HG03196 (cell line): ENCODE measurements around the gene NTRK1.

Source experiments
- ATAC-seq: cut with Tn5 transposase; IDR thresholded peaks from one replicate; pipeline ENCODE4 v1.9.1; 2021; ENCODE audit not compliant: unreplicated experiment

Gene NTRK1

DNA sequence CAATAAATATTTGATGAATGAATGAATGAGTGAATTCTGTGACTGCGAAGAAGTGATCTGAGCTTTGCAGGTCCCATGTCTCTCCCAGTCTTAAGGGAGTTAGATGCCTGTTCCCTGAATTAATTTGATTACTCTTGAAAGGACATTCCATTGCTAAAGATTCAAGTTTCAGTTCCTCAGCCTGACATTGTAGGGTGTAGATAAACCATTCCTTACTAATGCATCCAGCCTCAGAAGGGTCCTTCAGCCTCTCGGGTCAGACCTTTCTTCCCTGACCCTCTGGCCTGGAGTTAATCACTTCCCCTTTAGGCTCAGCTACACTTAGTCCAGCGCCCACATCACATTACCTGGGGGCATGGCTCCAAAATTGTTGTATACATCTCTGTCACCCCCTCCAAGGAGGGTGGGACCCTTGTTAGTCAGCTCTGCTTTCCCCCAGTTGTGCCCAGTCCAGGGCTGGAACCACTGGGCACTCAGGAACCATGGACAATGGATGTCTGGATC lies 4.3 kb upstream of the NTRK1 start:
- ATAC-seq = no peak

DNA sequence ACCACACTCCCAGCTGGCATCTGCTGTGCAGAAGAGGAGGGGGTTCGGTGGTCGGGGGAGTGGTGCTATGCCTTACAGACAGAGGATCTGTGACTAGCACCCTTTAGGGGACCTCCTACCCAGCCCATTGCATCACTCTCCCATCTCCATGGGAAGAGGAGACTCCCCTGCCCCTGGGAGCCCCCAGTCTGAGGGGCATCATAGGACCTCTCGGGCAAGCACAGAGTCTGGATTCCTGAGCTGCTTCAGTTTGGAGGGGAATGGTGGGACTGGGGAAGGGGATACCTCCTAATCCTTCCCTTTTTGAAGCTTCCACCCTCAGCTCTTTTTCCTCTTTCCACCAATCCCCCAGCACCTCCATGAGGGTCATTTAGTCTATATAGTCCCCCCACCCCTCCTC lies 3.1 kb upstream of the NTRK1 start:
- no peak for ATAC-seq

DNA sequence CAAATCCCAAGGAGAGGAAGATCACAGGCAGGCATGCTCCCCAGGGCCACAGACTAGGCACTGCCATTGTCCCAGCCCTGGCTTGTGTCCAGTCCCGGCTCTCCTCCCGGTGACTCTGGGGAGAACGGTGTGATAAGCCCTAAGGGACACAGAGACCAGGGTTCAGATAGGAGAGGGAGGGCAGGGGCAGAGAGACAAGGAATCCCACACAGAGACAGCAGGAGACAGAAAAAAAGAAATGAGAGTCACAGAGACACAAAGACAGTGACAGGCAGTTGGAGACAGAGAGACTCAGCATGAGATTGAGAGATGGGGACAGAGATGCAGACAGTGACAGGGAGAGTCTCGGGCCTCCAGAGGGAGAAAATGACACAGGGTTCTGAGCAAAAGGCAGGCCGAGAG lies 2.1 kb upstream of the NTRK1 start:
- ATAC-seq = no peak

DNA sequence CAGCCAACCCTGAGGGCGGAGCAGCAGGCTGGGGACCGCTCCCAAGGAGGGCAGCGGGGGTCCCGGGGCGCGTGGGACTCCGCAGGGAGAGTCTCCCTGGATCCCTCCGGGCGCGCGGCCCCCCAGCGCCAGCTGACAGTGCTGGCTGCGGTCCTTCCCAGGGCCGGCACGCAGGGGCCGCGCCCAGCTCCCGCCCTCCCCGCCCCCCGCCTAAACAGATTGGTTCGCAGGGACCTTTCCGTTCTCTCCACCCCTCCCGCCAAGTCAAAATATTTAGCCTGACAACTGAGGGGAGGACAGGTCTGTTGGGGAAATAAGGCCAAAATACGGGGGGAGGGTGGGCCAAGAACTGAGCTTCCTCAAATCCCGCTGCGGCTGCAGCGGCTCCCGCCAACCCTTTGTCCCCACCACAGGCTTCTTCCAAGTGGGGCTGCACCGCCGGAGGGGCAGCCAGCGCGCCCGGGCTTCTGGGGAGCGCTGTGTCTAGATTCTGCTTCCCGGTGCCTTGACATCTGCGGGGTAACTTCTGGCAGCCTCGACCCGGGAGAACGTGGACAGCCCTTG lies 1.6 kb upstream of the NTRK1 start, which contains the start of gene INSRR:
INSRR (minus strand) TSS at position 159 of the 564 bp plus-strand sequence. CDS start 496 bp downstream, outside the sequence.
- no peak for ATAC-seq

DNA sequence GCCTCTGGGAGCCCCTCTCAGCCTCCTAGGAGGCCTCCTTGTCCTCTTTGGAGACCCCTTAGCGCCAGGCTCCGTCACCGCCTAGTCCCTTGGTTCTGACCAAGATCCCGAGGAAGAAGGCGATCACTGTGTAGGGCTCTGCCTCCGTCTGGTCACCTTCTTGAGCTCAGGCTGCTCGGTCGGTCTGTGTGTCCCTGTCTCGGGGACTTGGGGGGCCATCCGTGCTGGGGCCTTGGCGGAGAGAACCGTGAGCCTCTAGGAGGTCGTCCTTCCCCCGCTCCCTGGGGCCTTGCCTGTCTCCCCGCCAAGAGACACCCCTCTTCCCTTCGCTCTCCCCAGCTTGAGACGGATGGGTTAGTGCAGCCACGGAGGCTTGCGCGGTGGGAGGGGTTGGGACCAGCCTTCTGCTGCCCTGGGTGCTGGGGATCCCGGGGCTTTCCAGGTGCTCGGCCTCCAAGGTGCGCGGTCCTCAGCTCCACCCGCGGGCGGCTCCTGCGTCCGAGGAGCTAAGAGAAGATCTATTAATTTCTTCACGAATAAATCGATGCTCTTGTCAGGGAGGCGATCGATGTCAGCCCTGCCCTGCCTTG lies 1.0 kb upstream of the NTRK1 start:
- ATAC-seq = no peak

DNA sequence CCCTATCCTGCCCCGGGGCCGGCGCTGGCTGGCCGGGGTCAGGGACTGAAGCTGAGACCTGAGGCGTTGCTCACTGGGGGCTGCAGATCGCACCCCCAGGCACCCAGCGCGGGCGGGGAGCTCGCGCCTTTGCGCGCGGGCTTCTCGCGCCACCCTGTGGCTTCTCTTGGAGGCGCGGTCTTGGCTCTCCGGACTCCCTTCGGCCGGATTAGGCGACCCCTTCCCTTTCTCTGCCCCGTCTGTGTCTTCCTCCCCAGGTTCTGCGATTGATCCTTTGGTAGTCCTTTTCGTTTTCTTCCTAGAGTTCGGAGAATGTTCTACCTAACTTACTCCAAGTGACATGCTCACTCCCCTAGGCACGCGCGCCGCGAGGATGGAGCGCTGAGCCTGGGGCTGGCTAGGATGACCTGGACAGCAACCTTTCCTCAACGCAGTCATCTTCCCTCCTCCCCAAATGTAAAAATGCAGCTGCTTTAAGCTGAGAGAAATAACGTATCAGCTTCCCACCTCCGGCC lies 495 bp upstream of the NTRK1 start:
- no peak for ATAC-seq

DNA sequence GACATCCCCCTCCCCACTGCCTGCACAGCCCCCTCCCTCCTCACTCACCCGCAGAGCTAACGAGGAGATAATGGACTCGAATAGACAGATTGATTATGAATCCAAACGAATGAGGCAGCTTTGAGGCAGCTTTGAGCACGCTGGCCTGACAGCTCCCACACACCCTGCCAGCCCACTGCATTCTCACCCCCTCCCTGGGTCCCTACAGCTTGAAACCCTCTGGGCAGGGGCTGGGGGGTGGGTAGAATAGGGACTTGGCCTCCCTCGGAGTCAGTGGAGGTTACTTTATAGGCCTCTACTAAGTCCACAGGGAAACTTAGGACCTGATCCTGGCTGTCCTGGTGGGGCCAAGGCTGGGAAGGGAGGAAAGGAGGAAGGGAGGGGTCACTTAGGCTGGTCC lies 1.9 kb downstream of the NTRK1 start:
- ATAC-seq = no peak

DNA sequence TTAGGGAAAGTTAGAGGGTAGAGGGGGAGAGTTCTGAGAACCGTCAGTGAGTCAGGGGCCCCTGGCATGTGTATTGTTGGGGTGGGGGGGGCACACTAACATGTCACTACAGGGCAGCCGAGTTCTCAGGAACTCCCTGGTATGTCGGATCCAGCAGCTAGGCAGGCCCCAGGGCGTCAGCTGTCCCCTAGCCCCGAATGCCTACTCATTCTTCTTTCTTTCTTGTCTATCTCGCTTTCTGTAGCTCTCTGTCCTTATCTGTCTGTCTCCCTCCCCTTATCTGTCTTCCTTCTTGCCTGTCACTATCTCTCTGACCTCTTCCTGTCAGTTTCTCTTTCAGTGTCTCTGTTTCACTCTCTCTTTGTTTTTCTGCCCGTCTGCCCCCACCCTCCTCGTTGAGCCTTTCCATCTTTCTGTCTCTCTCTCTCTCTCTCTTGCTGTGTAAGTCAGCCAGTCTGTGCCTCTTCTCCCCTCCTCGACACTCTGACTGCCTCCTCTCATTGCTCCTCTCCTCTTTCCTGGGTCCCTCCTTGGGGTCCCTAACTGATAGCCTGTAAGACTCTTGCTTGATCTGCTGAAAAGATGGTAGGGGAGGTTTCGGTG lies 2.4 kb downstream of the NTRK1 start:
- no peak for ATAC-seq

DNA sequence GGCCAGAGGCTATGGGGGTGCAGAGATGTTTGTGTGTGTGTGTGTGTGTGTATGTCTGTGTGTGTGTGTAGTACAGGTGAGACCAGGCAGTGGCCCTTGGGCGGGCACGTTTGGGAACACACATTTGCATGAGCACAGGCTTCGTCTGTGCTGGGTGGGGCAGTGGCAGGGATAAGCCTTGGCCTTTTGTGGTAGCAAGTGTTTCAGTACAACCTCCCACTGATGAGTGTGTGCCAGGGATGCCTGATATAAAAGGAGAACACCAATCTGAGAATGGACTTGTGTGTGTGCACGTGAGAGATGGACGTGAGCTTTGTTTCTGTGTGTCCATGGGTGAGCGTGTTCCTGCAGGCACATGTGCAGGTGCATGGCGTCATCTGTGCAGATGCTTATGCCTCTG lies 3.0 kb downstream of the NTRK1 start:
- no peak for ATAC-seq

DNA sequence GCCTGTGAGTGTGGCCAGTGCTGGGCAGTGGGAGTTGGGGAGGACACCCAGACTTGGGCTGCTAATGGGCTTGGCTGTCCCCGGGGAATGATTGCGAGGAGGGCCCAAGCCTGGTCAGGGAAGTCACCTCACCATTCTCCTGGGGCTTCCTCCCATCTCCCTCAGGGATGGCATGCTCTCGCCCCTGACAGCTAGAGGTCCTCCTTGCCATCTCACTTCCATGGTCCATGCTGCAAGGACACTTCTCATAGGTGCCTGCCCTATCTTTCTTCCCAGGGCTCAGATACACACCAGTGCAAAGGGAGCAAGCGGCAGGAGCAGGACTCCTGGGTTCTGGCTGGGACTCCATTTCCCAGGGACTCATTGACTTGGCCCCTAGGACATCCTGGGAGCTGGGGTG lies 4.1 kb downstream of the NTRK1 start:
- ATAC-seq = no peak

DNA sequence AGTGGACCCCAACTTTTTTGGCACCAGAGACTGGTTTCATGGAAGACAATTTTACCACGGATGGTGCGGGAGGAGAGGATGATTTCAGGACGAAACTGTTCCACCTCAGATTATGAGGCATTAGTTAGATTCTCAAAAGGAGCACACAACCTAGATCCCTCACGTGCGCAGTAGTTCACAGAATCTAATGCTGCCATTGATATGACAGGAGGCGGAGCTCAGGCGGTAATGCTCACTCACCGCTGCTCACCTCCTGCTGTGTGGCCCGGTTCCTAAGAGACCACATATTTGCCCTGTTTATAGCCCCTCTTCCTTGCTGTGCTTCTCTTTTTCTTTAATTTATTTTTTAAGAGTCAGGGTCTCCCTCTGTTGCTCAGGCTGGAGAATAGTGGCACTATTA lies 4.6 kb downstream of the NTRK1 start:
- ATAC-seq = no peak

DNA sequence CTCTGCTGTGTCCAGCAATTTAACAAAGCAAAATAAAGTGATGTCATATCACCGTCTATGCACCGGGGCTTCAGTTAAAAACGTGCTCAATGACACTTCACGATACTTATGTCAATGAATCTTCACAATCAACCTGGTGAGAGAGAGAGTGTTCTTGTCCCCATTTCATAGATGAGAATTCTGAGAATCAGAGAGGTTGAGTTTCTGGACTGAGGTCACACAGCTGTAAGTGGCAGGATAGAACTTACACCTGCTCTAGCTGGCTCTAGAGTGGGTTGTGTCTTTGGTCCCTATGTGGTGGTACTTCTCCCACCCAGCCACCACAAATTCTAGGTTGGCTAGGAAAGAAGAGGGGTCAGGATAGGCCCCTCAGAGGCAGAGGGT lies 5.2 kb downstream of the NTRK1 start:
- no peak for ATAC-seq

DNA sequence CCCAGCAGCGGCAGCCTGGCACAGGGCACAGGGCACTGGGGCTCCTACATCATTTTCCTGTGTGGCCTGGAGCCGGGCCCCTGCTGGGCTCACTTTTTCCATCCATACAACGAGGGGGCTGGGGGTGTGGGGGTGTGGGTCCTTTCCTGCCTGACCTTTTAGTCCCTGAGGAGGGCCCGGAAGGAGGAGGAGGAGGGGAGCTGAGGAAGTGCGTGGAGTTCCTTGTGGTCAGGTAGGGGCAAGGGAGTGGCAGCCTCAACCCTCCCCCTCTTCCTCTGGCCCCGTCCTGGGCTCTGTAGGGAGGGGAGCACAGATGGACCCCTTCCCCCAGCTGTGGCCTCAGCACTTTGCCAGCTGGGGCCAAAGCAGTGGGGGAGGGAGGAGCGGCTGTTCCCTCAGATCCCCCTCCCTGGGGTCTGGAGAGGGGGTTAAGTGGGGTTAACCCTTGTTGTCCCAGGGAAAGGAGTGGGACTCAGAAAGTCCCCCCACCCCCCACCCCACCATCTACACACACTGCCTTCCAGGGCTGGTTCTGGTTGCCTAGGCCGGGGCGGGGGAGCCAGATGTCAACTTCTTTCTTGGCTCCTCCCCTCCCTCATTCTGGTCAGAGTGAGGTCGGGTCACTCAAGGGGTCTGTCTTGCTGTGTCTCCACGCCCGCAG lies 5.7 kb downstream of the NTRK1 start:
- no peak for ATAC-seq

DNA sequence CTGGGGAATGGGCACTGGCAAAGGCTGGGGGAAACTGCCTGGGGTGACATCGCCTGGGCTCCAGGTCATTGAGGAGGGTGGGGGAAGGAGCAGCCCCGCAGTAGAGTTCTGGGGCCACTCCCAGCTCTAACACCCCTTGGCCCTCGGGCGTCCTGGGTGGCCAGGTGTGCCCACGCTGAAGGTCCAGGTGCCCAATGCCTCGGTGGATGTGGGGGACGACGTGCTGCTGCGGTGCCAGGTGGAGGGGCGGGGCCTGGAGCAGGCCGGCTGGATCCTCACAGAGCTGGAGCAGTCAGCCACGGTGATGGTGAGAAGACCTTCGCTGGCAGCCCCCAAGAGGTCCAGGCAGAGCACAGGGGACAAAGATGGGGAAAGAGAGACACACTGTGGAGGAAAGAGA lies 7.7 kb downstream of the NTRK1 start:
- no peak for ATAC-seq

DNA sequence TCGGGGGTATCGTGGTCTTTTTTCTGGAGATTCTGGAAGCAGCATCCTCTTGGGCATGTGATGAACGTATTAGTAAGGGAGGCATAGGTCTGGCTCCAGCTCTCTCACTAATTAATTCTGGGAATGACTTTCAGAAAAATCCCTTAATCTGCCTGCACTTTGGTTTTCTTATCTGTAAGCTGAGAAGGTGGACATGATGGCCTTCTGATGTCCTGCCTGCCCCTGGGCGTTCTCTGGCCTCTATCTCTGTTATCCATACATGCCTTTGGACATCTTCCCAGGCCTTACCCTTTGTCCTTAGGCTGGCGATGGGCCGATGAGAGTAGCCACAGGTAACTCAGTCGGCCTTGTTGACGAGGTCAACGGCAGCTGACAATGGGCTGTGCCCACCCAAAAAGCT lies 8.8 kb downstream of the NTRK1 start:
- no peak for ATAC-seq

DNA sequence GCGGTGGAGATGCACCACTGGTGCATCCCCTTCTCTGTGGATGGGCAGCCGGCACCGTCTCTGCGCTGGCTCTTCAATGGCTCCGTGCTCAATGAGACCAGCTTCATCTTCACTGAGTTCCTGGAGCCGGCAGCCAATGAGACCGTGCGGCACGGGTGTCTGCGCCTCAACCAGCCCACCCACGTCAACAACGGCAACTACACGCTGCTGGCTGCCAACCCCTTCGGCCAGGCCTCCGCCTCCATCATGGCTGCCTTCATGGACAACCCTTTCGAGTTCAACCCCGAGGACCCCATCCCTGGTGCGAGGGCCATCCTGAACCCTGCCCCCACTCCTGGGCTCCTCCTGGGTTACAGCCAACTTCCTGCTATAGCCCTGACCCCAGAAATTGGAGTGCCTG lies 13.0 kb downstream of the NTRK1 start:
- no peak for ATAC-seq

DNA sequence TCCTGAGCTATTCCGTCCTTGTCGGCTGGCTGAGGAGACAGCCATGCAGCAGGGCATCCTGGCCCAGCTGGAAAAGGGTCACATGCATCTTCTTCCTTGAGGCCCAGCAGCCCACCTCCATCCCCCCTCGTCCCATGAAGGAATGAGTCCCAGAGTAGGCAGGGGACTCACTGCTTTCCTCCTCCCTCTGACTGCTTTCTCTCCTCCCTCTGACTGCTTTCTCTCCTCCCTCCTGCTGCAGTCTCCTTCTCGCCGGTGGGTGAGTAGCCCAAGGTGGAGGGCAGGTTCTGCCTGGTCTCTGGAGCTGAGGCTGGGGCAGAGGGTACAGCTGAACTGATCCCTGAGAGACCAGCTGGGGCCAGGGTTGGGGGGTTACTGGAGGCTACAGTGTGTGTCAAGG lies 13.5 kb downstream of the NTRK1 start:
- ATAC-seq = no peak

DNA sequence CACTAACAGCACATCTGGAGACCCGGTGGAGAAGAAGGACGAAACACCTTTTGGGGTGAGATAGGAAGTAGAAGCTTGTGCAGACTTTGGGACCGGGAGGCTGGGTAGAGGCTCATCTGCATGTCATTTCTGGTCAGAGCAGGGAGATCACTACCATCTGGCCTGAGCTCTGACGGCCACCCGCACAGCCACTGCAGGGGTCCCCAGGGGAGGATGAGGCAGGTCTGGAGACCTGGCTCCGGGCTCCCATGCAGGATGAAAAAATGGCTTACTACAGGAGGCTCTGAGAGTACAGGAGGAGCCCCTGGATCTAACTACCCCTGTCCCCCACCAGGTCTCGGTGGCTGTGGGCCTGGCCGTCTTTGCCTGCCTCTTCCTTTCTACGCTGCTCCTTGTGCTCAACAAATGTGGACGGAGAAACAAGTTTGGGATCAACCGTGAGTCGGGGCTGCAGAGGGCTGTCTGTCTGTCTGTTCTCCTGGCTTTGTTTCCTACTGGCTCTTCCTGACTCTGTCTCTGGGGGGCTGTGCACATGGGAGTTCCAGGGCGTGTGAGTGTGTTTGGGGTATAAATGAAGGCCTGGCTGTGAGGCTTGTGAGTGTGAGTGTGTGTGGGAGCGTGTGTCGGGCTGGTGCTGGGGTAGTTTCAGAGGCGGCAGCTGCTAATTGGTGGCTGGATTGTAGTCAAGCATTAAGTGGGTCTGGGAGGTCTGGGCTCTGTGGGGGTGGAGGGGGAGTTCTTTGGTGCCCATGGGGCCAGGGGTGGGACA lies 14.1 kb downstream of the NTRK1 start:
- ATAC-seq = no peak

DNA sequence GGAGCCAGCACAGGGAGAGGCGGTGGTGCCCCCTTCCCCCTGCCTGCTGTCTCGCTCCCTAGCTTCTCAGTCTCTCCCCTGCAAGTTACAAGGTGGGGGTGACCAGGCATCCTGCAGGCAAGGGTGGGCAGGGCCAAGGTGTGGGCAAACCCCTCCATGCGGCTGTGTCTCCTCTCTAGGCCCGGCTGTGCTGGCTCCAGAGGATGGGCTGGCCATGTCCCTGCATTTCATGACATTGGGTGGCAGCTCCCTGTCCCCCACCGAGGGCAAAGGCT lies 14.6 kb downstream of the NTRK1 start:
- ATAC-seq = no peak

DNA sequence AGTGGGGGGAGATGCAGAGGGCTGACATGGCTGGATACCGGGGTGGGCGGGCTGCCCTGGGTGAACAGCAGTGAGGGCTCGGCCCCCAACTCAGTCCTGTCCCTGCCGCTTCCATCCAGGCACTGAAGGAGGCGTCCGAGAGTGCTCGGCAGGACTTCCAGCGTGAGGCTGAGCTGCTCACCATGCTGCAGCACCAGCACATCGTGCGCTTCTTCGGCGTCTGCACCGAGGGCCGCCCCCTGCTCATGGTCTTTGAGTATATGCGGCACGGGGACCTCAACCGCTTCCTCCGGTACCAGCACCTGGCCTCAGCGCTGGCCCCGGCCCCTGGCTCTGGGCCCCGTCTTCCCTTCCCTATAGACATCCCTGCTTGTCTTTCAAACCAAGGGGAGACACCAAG lies 15.6 kb downstream of the NTRK1 start:
- no peak for ATAC-seq

DNA sequence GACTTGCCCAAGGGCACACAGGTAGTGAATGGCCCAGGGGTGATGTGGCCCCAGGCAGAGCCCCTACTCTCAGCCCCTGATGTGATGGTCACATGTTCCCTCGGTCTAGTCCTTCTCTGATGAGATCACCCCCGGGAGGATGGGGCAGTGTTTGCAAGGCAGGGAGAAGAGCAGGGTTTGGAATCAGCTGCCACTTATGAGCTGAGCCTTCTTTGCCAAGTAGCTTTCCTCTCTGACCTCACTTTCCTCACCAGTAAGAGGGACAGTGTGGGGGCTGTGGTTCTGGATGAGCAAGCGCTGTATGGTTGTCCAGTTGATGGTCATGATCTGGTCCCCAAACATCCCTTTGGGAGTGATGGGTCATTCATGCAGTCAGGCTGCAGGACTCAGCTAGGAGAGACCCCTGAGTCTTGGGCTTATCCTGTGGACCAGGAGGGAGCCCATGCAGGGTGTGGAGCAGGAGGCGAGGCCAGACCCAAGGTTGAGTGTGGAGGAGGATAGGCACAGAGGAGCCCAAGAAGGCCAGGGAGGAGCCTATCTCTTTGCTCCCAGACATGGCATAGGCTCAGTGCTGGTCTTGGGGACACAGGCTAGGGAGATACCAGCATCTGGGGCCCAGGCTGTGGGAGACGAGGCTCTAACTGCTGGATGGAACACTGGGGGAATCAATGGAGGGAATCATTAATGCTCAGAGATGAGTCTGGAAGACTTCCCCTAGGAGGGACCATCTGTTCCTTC lies 16.9 kb downstream of the NTRK1 start:
- no peak for ATAC-seq
